Coronary artery (tissue), 2 donors: ENCODE measurements around the gene MSN.

Source experiments
- DNase-seq: peaks from one replicate; pipeline ENCODE4 v3.0.0-alpha.2; 2017; ENCODE audit warnings: low spot score
- H3K27ac ChIP-seq, 2 donors: fragments of 200-600 bp; sonication (generic); one replicate each; pipeline ENCODE4 v1.5.1; 2016 to 2019
- H3K4me3 ChIP-seq: fragments of 200-600 bp; sonication (generic); 2 replicates; pipeline ENCODE4 v1.5.1; 2016; ENCODE audit warnings: mild to moderate bottlenecking, moderate library complexity
- TF ChIP-seq, protein P1 (sequence below): fragments of 200-600 bp; sonication (generic); IDR thresholded peaks from one replicate; pipeline ENCODE4 v1.5.1; 2019; ENCODE audit warnings: antibody characterized with exemption

The MSN gene

GRCh38 chrX:65744965-65745364, 77.5 kb downstream of the MSN start:
- no peak overlapping the region for H3K4me3 ChIP-seq
- TF ChIP-seq, protein P1, sequence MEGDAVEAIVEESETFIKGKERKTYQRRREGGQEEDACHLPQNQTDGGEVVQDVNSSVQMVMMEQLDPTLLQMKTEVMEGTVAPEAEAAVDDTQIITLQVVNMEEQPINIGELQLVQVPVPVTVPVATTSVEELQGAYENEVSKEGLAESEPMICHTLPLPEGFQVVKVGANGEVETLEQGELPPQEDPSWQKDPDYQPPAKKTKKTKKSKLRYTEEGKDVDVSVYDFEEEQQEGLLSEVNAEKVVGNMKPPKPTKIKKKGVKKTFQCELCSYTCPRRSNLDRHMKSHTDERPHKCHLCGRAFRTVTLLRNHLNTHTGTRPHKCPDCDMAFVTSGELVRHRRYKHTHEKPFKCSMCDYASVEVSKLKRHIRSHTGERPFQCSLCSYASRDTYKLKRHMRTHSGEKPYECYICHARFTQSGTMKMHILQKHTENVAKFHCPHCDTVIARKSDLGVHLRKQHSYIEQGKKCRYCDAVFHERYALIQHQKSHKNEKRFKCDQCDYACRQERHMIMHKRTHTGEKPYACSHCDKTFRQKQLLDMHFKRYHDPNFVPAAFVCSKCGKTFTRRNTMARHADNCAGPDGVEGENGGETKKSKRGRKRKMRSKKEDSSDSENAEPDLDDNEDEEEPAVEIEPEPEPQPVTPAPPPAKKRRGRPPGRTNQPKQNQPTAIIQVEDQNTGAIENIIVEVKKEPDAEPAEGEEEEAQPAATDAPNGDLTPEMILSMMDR = no peak
- DNase-seq = no peak
- no peak overlapping the region for H3K27ac ChIP-seq

DNA sequence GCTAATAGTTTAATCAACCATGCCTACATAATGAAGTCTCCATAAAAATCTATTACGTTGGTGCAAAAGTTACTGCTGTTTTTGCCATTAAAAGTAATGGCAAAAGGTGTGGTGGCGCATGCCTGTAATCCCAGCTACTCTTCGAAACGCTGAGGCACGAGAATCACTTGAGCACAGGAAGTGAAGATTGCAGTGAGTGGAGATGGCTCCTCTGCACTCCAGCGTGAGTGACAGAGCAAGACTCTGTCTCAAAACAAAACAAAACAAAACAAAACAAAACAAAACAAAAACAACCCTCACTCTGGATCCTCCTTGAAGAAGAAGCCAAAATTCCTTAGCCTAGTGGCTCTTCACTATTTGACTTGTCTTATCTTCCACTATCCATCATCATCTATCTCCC, 78.0 kb downstream of the MSN start:
- DNase-seq = no peak
- no peak overlapping the region for H3K4me3 ChIP-seq
- no peak overlapping the region for H3K27ac ChIP-seq
- TF ChIP-seq, protein P1 = no peak

DNA sequence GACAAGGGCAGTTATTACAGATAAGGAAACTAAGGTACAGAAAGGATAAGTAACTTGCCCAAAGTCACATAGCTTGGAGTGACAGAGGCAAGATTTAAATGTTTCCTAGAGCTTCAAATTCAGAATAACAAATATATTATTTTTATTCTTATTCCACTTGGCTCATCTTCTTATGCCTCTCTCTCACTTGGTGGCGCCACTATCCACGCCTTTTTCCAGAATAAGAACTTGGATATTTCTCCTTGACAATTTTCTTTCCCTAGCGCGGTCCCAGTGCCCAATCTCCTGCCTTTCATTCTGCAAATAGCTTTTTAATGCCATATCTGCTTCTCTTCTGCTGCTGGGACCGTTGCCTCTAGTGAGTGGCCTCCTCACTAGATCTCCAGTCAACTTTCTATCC, 78.5 kb downstream of the MSN start:
- TF ChIP-seq, protein P1 = no peak
- no peak for DNase-seq
- Histone ChIP-seq H3K4me3 (no peak overlapping the region), H3K27ac (no peak overlapping the region)

- Histone ChIP-seq H3K27ac (no peak overlapping the region), H3K4me3 (no peak overlapping the region)
- DNase-seq = no peak
- TF ChIP-seq, protein P1 = no peak
These were observed 83.4 kb downstream of the MSN start for GRCh38 chrX:65750674-65751469.

DNA sequence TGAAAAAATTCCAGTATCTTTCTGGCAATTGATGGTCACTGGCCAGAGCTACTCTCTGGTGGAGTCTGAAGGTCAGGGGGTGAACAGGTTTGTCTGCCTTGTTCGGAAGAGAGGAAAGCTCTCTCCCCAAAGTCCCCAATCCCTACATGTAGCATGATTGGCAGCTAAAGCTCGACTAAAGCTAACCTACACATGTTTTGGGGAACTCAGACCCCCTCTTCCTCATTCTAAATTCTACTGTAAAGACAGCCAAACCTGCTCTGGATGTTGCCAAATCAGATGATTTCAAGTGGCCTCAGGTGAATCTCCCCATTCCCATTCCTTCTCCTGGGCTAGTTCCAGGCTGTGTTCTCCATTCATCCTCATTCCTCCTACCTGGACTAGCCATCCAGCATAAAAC, 84.1 kb downstream of the MSN start:
- TF ChIP-seq, protein P1 = no peak
- no peak for DNase-seq
- no peak overlapping the region for H3K4me3 ChIP-seq
- no peak overlapping the region for H3K27ac ChIP-seq

DNA sequence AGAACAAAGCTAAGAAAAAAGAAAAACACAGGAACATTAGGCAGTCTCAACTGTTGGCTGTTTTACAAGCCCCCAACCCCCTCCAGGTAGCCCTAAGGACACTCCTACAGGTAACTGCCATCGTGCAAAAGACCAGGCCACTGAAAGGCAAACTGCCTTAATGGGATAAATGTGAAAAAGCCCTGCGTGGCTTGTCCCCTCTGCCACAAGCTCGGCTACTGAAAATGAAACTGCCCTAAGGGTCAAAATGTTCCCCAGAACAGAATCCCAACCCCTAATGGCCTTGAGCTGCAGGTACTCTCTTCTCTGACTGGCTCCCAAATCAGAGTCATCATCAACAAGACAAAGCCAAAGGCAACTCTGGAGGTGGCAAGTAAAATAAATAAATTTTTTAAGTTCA, 84.8 kb downstream of the MSN start:
- TF ChIP-seq, protein P1 = no peak
- Histone ChIP-seq H3K4me3 (no peak overlapping the region), H3K27ac (no peak overlapping the region)
- no peak for DNase-seq

DNA sequence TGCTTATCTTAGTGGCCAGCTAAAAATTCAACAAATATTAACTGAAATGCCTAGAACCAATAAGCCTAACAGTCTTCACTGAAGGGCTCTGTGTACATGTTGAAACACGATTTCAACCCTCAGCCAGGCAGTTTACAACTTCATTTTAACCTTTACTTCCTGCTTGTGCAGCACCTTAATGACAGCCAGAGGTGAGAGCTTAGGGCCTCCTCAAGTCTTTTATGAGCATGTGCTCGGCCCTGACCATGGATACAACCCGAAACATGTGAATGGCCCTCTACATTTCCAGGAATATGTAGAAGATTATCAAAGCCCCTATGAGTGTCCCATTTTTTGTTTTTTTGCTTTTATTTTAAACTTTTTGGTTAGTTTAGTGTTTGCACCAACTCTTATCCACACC, 88.3 kb downstream of the MSN start:
- TF ChIP-seq, protein P1 = no peak
- no peak overlapping the region for H3K4me3 ChIP-seq
- no peak for DNase-seq
- H3K27ac ChIP-seq = no peak overlapping the region
